Measurements from ENCODE around the gene BRME1.

Gene BRME1

GRCh38 chr19:13873834-13874515, 31.9 kb downstream of the BRME1 start:
- Mint-ChIP-seq H3K36me3 (ENCODE audit: low read depth) (no peaks in the 10 kb centered on the region), H3K4me3 (peak overlapping the region; percentile 15), H3K9me3 (no peaks in the 10 kb centered on the region)

DNA sequence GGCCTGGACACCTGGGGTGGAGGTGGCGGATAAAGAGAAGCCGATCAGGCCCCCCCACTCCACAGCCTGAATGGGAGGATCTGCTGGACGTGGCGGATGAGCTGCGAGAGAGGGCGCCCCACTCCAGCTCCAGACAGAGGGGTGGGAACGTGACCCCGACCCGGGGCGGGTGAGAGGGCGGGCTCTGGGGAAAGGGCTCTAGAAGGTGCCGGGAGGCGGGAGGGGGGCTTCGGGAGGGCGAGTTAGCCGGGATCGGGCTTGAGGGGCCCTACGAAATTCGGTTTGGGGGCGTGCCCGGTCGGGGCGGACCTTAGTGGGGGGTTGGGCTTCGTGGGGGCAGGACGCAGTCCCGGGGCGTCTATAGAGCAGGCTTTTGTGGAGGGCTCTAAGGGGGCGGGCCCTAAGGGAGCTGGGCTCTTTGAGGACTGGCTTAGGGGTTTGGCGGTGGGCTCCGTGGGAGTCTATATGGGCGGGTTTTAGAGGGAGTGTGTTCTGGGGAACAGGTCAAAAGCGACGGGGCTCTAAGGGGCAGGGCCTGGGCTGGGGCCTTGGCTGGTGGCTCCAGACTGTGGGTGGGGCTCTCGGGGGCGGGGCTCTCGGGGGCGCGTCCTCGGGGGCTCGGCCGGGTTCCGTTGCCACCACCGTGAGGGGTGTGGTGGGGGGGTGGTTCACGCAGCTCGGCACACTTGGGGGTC, 33.1 kb downstream of the BRME1 start:
- Mint-ChIP-seq H3K27ac (no peak overlapping the region), H3K4me1 (ENCODE audit: low read depth) (peaks cover 3% of the 10 kb centered on the region), H3K4me3 (peak overlapping the region; percentile 81), H3K27me3 (ENCODE audit: low read depth) (peaks cover 8% of the 10 kb centered on the region), H3K36me3 (ENCODE audit: low read depth) (no peaks in the 10 kb centered on the region), H3K9me3 (no peaks in the 10 kb centered on the region)
- DNase-seq (ENCODE audit: low spot score) = no peak

More at GRCh38 chr19:13873834-13874515, 31.9 kb downstream of the BRME1 start:
- H3K4me1 Mint-ChIP-seq (ENCODE audit: low read depth) = peaks cover 3% of the 10 kb centered on the region
- no peak overlapping the region for H3K27ac Mint-ChIP-seq
- peaks cover 8% of the 10 kb centered on the region for H3K27me3 Mint-ChIP-seq (ENCODE audit: low read depth)
- no peak for DNase-seq (ENCODE audit: low spot score)

DNA sequence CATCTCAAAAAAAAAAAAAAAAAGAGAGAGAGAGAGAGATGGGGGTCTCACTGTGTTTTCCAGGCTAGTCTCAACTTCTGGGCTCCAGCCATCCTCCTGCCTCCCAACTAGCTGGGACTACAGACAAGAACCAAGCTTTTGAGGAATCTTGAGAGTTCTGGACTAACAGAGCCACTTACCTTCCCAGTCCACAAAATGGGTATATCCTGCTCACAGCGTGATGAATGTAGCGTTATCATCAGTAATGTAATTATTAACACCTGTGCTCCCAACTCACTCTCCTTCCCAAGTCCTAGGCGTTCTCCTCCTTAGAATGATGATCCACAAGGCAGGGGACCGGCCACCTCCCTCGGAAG, 33.6 kb downstream of the BRME1 start:
- Mint-ChIP-seq H3K36me3 (ENCODE audit: low read depth) (no peaks in the 10 kb centered on the region), H3K4me1 (ENCODE audit: low read depth) (peaks cover 3% of the 10 kb centered on the region), H3K27ac (no peak overlapping the region), H3K9me3 (no peaks in the 10 kb centered on the region), H3K27me3 (ENCODE audit: low read depth) (peaks cover 13% of the 10 kb centered on the region), H3K4me3 (peak overlapping the region; percentile 81)
- no peak for DNase-seq (ENCODE audit: low spot score)

GRCh38 chr19:13870873-13871272, 35.0 kb downstream of the BRME1 start:
- no peaks in the 10 kb centered on the region for H3K36me3 Mint-ChIP-seq (ENCODE audit: low read depth)

DNA sequence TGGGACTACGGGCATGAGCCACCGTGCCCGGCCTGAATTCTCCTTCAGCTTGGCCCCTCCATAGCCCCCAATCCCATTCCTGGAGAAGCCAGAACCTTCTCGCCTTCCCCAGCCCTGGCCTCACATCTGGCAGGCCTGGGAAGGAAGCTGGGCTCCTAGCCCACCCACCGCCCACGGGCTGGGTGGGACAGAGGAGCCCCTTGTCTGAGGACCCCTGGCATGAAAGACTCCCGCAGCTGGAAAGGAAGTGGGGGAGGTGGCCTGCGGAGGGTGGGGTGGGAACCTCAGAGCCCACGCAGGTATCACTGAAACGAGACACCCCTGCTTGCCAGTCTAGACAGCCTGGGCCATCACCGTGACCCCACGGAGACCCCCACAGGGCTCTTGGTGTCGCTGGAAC, 36.6 kb downstream of the BRME1 start:
- Mint-ChIP-seq H3K27me3 (ENCODE audit: low read depth) (peaks cover 21% of the 10 kb centered on the region), H3K4me3 (no peak overlapping the region), H3K27ac (no peak overlapping the region), H3K9me3 (no peaks in the 10 kb centered on the region), H3K36me3 (ENCODE audit: low read depth) (no peaks in the 10 kb centered on the region), H3K4me1 (ENCODE audit: low read depth) (peaks cover 8% of the 10 kb centered on the region)
- no peak for DNase-seq (ENCODE audit: low spot score)

More at GRCh38 chr19:13870873-13871272, 35.0 kb downstream of the BRME1 start:
- H3K27me3 Mint-ChIP-seq (ENCODE audit: low read depth) = peaks cover 21% of the 10 kb centered on the region
- DNase-seq (ENCODE audit: low spot score) = no peak
- H3K4me3 Mint-ChIP-seq = no peak overlapping the region
- H3K4me1 Mint-ChIP-seq (ENCODE audit: low read depth) = peaks cover 4% of the 10 kb centered on the region
- H3K9me3 Mint-ChIP-seq = no peaks in the 10 kb centered on the region
- H3K27ac Mint-ChIP-seq = no peak overlapping the region

DNA sequence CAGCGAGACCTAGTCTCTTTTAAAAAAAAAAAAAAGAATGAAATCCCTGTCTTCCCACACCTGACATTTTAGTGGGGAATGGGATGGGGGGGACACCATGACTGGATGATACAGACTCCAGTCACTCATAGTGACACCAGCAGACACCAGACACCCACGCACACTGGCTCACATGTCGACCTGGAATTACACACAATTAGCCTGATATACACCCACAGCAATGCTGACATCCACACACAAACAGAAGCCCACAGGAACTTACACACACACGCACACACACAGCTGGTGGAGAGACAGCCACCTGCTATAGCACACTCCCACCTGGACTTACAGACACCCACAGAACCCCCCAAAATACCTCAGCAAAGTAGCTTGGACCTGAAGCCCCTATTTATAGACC, 37.3 kb downstream of the BRME1 start:
- DNase-seq (ENCODE audit: low spot score) = no peak
- Mint-ChIP-seq H3K27me3 (ENCODE audit: low read depth) (peaks cover 27% of the 10 kb centered on the region), H3K27ac (no peak overlapping the region), H3K9me3 (no peaks in the 10 kb centered on the region), H3K36me3 (ENCODE audit: low read depth) (no peaks in the 10 kb centered on the region), H3K4me3 (no peak overlapping the region), H3K4me1 (ENCODE audit: low read depth) (peaks cover 13% of the 10 kb centered on the region)

GRCh38 chr19:13866463-13867046, 39.4 kb downstream of the BRME1 start:
- Mint-ChIP-seq H3K27me3 (ENCODE audit: low read depth) (peaks cover 26% of the 10 kb centered on the region), H3K4me3 (peak overlapping the region; percentile 66), H3K27ac (no peak overlapping the region), H3K4me1 (ENCODE audit: low read depth) (peaks cover 17% of the 10 kb centered on the region), H3K9me3 (no peaks in the 10 kb centered on the region), H3K36me3 (ENCODE audit: low read depth) (no peaks in the 10 kb centered on the region)
- DNase-seq (ENCODE audit: low spot score) = no peak

- Mint-ChIP-seq H3K4me1 (ENCODE audit: low read depth) (peaks cover 23% of the 10 kb centered on the region), H3K4me3 (peak overlapping the region; percentile 66), H3K9me3 (no peaks in the 10 kb centered on the region), H3K27ac (no peak overlapping the region), H3K27me3 (ENCODE audit: low read depth) (peaks cover 26% of the 10 kb centered on the region), H3K36me3 (ENCODE audit: low read depth) (no peaks in the 10 kb centered on the region)
- DNase-seq (ENCODE audit: low spot score) = no peak
Observed at GRCh38 chr19:13865571-13866462, 40.1 kb downstream of the BRME1 start.

- Mint-ChIP-seq H3K4me1 (ENCODE audit: low read depth) (peaks cover 25% of the 10 kb centered on the region), H3K27ac (peak overlapping the region; percentile 10)
Observed at GRCh38 chr19:13864667-13865570, 41.0 kb downstream of the BRME1 start.

GRCh38 chr19:13864046-13864666, 41.8 kb downstream of the BRME1 start:
- peak overlapping the region; percentile 70 for H3K4me3 Mint-ChIP-seq
- DNase-seq (ENCODE audit: low spot score) = no peak
- H3K36me3 Mint-ChIP-seq (ENCODE audit: low read depth) = no peaks in the 10 kb centered on the region
- peaks cover 26% of the 10 kb centered on the region for H3K27me3 Mint-ChIP-seq (ENCODE audit: low read depth)
- peak overlapping the region; percentile 10 for H3K27ac Mint-ChIP-seq
- no peaks in the 10 kb centered on the region for H3K9me3 Mint-ChIP-seq
- peaks cover 30% of the 10 kb centered on the region for H3K4me1 Mint-ChIP-seq (ENCODE audit: low read depth)

More at GRCh38 chr19:13864667-13865570, 41.0 kb downstream of the BRME1 start:
- no peak for DNase-seq (ENCODE audit: low spot score)
- H3K36me3 Mint-ChIP-seq (ENCODE audit: low read depth) = no peaks in the 10 kb centered on the region
- no peaks in the 10 kb centered on the region for H3K9me3 Mint-ChIP-seq
- peak overlapping the region; percentile 70 for H3K4me3 Mint-ChIP-seq
- H3K27me3 Mint-ChIP-seq (ENCODE audit: low read depth) = peaks cover 26% of the 10 kb centered on the region

DNA sequence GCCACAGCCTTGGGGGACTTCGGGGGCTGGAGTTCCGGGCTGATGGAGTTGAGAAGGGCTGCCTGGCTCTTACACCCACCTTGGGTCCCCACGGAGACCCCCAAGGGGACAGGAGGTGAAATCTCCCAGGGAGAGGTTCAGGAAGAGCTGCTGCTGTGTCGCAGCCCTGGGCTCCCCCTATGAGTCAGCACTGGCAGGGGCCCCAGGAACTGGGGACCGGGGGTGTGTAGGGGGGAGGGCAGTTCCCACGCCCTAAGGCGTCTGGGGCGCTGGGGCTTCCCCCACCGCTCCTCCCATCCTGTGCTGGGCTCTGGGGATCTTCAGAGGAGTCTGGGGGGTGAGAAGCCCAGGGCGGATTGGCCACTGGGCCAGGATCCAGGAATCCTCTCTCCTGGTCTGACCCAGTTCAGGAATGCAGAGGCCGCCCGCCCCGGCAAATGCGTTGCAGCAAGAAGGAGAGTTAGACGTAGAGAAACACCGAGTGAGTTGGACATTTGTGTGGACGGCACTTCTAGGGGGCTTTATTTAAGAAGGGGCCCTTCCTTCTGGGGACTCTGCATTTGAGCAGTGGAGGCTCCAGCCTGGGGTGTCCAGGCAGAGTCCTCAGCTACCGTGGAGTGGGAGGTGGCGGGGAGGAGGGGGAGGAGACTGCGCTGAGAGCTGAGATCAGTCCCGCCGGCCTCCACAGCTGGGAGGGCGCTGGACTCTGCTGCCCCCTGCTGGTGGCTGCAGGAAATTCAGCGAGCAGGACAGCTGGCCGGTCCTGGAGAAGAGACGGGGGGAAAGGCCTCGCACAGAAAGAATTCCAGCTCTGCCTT, 44.0 kb downstream of the BRME1 start:
- Mint-ChIP-seq H3K27ac (peak overlapping the region; percentile 91), H3K4me1 (ENCODE audit: low read depth) (peaks cover 30% of the 10 kb centered on the region), H3K9me3 (no peaks in the 10 kb centered on the region), H3K36me3 (ENCODE audit: low read depth) (no peaks in the 10 kb centered on the region), H3K4me3 (peak overlapping the region; percentile 91), H3K27me3 (ENCODE audit: low read depth) (peaks cover 21% of the 10 kb centered on the region)
- DNase-seq (ENCODE audit: low spot score) = peak; percentile 86

GRCh38 chr19:13861392-13861713, 44.6 kb downstream of the BRME1 start:
- Mint-ChIP-seq H3K27ac (peak overlapping the region; percentile 91), H3K4me1 (ENCODE audit: low read depth) (peaks cover 29% of the 10 kb centered on the region), H3K9me3 (no peaks in the 10 kb centered on the region), H3K4me3 (peak overlapping the region; percentile 91), H3K27me3 (ENCODE audit: low read depth) (peaks cover 17% of the 10 kb centered on the region), H3K36me3 (ENCODE audit: low read depth) (no peaks in the 10 kb centered on the region)
- no peak for DNase-seq (ENCODE audit: low spot score)

Data from T-helper 2 cell treated with Interferon-gamma antibody and Interleukin-4, amounts not matched to agents 5 μg/mL and 100 μg/mL, for 36 hours (primary cell).